ENCODE data around the gene LRRC25. TPM values are rescaled to one million over a fixed set of nuclear protein-coding genes. Genes with fewer than 3 reads are reported as not detected.
A peak's percentile ranks its signal among the peaks of the same experiment; 100 is the strongest.

LRRC25 gene
- total and polyA plus RNA-seq, 7 donors, result 2.2 to 13.3 (median 8.4) TPM

DNA sequence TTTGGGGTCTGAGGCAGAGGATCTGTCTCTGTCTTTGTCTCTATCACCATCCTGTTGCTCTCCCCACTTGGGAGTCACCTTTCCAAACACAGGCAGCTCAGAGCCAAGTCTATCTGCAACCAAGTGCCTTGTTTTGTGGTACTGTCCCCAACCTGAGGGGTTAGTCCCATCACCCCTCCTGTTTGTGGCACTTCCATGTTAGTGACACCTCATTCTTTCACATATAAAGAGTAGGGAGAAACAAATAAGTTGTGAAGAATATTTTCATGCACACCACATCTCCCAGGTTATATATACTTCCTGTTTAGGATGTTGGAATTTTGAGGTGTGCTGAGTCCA is 7.7 kb downstream of the LRRC25 start:
- intact Hi-C loops (cut with DNase I), result no loop called here
- H3K36me3 ChIP-seq, result no peaks in the 10 kb centered on the region
- peaks cover 0 to 20% (median 13%) of the 10 kb centered on the region in 4 donors for H3K4me1 ChIP-seq

DNA sequence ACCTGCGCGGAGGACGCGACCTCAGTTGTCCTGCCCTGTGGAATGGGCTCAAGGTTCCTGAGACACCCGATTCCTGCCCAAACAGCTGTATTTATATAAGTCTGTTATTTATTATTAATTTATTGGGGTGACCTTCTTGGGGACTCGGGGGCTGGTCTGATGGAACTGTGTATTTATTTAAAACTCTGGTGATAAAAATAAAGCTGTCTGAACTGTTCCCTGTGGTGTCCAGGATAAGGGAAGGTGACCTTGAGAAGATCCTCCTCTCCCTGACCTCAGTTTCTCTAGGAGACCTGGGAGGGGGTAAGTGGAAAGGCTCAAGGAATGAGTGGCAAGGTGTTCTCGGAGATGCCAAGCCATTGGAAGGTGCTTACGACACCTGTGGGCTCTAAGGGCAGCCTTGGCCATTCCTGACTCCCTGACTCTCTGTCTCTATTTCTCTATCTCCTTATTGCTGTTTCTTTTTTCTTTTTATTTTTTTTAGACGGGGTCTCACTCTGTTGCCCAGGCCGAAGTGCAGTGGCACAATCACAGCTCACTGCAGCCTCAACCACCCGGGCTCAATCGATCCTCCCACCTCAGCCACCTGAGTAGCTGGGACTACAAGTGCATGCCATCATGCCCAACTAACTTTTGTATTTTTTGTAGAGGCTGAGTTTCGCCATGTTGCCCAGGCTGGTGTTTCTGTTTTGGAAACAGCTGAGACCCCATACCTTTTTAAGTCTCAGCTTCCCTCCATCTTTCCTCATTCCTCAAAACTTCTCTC is 8.3 kb downstream of the LRRC25 start:
- DNase-seq, result no peak
- peak overlapping the region in 2 of 4 donors; percentile 36 to 41 for H3K4me3 ChIP-seq
- no peak overlapping the region for H3K27ac ChIP-seq
- intact Hi-C loops (cut with DNase I), result loop anchor here (1.0 kb wide), 1 partner anchor 21 kb away; no protein-coding TSS in a partner anchor
- H3K27me3 ChIP-seq, result peaks cover 0 to 32% (median 0%) of the 10 kb centered on the region in 3 donors
- H3K4me1 ChIP-seq, result peaks cover 0 to 20% (median 13%) of the 10 kb centered on the region in 4 donors
- 86 to 87% methylated on average over 13 of the region's 13 CpGs for WGBS, 2 donors
- no peaks in the 10 kb centered on the region for H3K36me3 ChIP-seq
- TF ChIP-seq EP300 (IDR thresholded peaks at IDR 0.05), result no peak
- TF ChIP-seq POLR2AphosphoS5 (IDR thresholded peaks at IDR 0.05), result no peak
- TF ChIP-seq, protein P1, sequence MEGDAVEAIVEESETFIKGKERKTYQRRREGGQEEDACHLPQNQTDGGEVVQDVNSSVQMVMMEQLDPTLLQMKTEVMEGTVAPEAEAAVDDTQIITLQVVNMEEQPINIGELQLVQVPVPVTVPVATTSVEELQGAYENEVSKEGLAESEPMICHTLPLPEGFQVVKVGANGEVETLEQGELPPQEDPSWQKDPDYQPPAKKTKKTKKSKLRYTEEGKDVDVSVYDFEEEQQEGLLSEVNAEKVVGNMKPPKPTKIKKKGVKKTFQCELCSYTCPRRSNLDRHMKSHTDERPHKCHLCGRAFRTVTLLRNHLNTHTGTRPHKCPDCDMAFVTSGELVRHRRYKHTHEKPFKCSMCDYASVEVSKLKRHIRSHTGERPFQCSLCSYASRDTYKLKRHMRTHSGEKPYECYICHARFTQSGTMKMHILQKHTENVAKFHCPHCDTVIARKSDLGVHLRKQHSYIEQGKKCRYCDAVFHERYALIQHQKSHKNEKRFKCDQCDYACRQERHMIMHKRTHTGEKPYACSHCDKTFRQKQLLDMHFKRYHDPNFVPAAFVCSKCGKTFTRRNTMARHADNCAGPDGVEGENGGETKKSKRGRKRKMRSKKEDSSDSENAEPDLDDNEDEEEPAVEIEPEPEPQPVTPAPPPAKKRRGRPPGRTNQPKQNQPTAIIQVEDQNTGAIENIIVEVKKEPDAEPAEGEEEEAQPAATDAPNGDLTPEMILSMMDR (IDR thresholded peaks at IDR 0.05), result no peak
- TF ChIP-seq POLR2A (IDR thresholded peaks at IDR 0.05), result no peak
- H3K9me3 ChIP-seq, result peaks cover 0 to 5% (median 0%) of the 10 kb centered on the region in 4 donors

More for the DNA sequence above, 7.7 kb downstream of the LRRC25 start:
- DNase-seq, result no peak
- H3K27ac ChIP-seq, result no peak overlapping the region
- H3K9me3 ChIP-seq, result peaks cover 0 to 5% (median 0%) of the 10 kb centered on the region in 4 donors
- H3K4me3 ChIP-seq, result no peak overlapping the region
- peaks cover 0 to 27% (median 0%) of the 10 kb centered on the region in 3 donors for H3K27me3 ChIP-seq
- no peak for TF ChIP-seq POLR2A (IDR thresholded peaks at IDR 0.05)
- no peak for TF ChIP-seq EP300 (IDR thresholded peaks at IDR 0.05)
- TF ChIP-seq, protein P1 (IDR thresholded peaks at IDR 0.05), result no peak
- TF ChIP-seq POLR2AphosphoS5 (IDR thresholded peaks at IDR 0.05), result no peak

DNA sequence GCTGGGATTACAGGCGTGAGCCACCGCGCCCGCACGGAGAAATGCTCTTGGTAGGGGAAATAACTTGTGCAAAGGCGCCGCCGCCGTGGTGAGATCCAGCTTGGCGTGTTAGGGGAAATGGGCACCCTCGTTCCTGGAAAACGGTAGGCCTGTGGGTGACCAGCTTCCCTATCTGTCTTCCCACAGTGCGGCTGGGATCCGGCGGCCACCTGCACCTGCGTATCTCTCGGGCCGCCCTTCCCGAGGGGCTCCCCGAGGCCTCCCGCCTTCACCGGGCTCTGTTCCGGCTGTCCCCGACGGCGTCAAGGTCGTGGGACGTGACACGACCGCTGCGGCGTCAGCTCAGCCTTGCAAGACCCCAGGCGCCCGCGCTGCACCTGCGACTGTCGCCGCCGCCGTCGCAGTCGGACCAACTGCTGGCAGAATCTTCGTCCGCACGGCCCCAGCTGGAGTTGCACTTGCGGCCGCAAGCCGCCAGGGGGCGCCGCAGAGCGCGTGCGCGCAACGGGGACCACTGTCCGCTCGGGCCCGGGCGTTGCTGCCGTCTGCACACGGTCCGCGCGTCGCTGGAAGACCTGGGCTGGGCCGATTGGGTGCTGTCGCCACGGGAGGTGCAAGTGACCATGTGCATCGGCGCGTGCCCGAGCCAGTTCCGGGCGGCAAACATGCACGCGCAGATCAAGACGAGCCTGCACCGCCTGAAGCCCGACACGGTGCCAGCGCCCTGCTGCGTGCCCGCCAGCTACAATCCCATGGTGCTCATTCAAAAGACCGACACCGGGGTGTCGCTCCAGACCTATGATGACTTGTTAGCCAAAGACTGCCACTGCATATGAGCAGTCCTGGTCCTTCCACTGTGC is 9.1 kb downstream of the LRRC25 start:
- intact Hi-C loops (cut with DNase I), result loop anchor here (1.0 kb wide), 1 partner anchor 22 kb away; no protein-coding TSS in a partner anchor
- Histone ChIP-seq H3K4me3 (peak overlapping the region in 3 of 4 donors; percentile 30 to 41 (median 36)), H3K27ac (peak overlapping the region in 3 of 4 donors; percentile 22 to 48 (median 46)), H3K36me3 (no peaks in the 10 kb centered on the region), H3K27me3 (peaks cover 0 to 37% (median 2%) of the 10 kb centered on the region in 3 donors), H3K9me3 (peaks cover 0 to 5% (median 0%) of the 10 kb centered on the region in 4 donors), H3K4me1 (peaks cover 0 to 20% (median 13%) of the 10 kb centered on the region in 4 donors)
- TF ChIP-seq POLR2A (IDR thresholded peaks at IDR 0.05) (no peak), POLR2AphosphoS5 (IDR thresholded peaks at IDR 0.05) (peak in 2 of 4 donors; percentile 27 to 38), EP300 (IDR thresholded peaks at IDR 0.05) (no peak)
- TF ChIP-seq, protein P1 (IDR thresholded peaks at IDR 0.05), result peak; percentile 96 to 100 (median 98)
- DNase-seq, result peak; percentile 88
- WGBS, 2 donors, result 4 to 6% methylated on average over 86 of the region's 86 CpGs

DNA sequence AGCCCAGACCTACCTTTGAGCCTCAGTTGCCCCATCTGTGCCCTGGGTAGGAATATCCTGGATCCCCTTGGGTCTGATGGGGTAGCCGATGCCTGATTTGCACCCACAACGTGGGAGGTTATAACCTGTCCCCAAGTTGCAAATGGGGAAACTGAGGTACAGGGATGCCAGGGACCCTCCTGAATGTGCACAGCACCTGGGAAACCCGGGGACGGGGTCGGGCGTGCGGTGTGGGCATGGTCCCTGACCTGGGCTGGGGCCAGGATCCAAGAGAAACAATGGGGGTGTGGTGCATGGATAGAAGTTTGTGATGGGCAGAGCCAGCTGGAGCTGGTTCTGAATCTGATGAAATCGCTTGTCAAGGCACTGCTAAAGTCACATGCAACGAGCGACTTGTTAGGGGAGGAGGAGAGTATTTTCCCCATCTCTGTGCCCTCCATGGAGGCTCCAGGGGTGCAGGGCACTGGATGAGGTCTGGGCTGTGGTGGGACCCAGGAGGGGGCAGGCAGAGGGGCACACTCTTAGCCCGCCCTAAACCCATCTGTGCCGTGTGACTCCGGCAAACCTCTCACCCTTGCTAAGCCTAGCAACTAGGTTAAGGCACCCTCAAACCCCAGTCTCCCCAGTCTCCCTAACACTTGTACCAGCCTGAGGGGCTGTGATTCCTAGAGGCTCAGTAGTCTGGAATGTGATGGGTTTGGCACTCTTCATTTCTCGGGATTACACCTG is 10.7 kb downstream of the LRRC25 start:
- H3K27ac ChIP-seq, result peak overlapping the region in 2 of 4 donors; percentile 39 to 40
- H3K4me3 ChIP-seq, result peak overlapping the region in 3 of 4 donors; percentile 5 to 21 (median 14)
- DNase-seq, result no peak
- H3K9me3 ChIP-seq, result peaks cover 0 to 5% (median 0%) of the 10 kb centered on the region in 4 donors
- intact Hi-C loops (cut with DNase I), result no loop called here
- TF ChIP-seq POLR2A (IDR thresholded peaks at IDR 0.05) (no peak), POLR2AphosphoS5 (IDR thresholded peaks at IDR 0.05) (no peak), EP300 (IDR thresholded peaks at IDR 0.05) (no peak)
- TF ChIP-seq, protein P1 (IDR thresholded peaks at IDR 0.05), result no peak
- WGBS, 2 donors, result 20 to 66% methylated on average over 14 of the region's 14 CpGs
- peaks cover 0 to 44% (median 6%) of the 10 kb centered on the region in 3 donors for H3K27me3 ChIP-seq
- H3K36me3 ChIP-seq, result no peaks in the 10 kb centered on the region
- H3K4me1 ChIP-seq, result peaks cover 0 to 20% (median 13%) of the 10 kb centered on the region in 4 donors
